Thyroid gland (tissue), 4 donors: Measurements from ENCODE around the gene STAP1. TPM values are rescaled to one million over a fixed set of nuclear protein-coding genes. Genes with fewer than 3 reads are reported as not detected.

Experiments
- DNase-seq, 2 donors: peaks; one replicate each; pipeline ENCODE4 v3.0.0-alpha.2; 2019
- H3K27ac ChIP-seq, 3 donors: fragments of 200-600 bp; sonication (generic); 1 replicate in 2 of 3; 2 replicates in 1 of 3; pipeline ENCODE4 v1.5.1; 2016 to 2019; ENCODE audit warnings: mild to moderate bottlenecking in 1 of 3, moderate library complexity in 1 of 3
- H3K27me3 ChIP-seq: fragments of 200-600 bp; sonication (generic); one replicate; pipeline ENCODE4 v1.5.1; 2019
- H3K36me3 ChIP-seq, 2 donors: fragments of 200-600 bp; sonication (generic); one replicate each; pipeline ENCODE4 v1.5.1; 2016 to 2019
- H3K4me1 ChIP-seq, 2 donors: fragments of 200-600 bp; sonication (generic); one replicate each; pipeline ENCODE4 v1.5.1; 2017 to 2019
- H3K4me3 ChIP-seq, 3 donors: fragments of 200-600 bp; sonication (generic); replicated peaks in 1 of 3; 1 replicate in 2 of 3; 2 replicates in 1 of 3; pipeline ENCODE4 v1.5.1; 2016; ENCODE audit warnings: mild to moderate bottlenecking in 1 of 3
- H3K9me3 ChIP-seq: fragments of 200-600 bp; sonication (generic); one replicate; pipeline ENCODE4 v1.5.1; 2017
- POLR2A ChIP-seq, 2 donors: fragments of 450-650 bp; IDR thresholded peaks; one replicate each; pipeline ENCODE4 v1.6.1; 2017; ENCODE audit warnings: antibody characterized with exemption in 2 of 2, mild to moderate bottlenecking in 2 of 2, moderate library complexity in 1 of 2
- WGBS, 2 donors: methylation state at CpG; one replicate each; pipeline ENCODE4 v1.1.5; 2017; 5-methylcytosine and 5-hydroxymethylcytosine counted together
- intact Hi-C: fragments of 100-400 bp; cut with DNase I; formaldehyde crosslinking; loops from one replicate; pipeline ENCODE4 v1.15.1; 2023
- total RNA-seq, 4 donors: library from RNA; depleted of rRNA; stranded (reverse); fragments of >200 nt; gene quantifications; one replicate each; pipeline ENCODE4 v1.2.3, GENCODE V29; 2016
- TF ChIP-seq, protein P1 (sequence below), 6 experiments: fragments of 200-600 bp in 3 of 6; fragments of 450-650 bp in 3 of 6; sonication (generic) in 3 of 6; IDR thresholded peaks; one replicate each; pipeline ENCODE4 v1.5.1; 2016 to 2019; ENCODE audit warnings: antibody characterized with exemption in 6 of 6, mild to moderate bottlenecking in 2 of 6, inconsistent platforms in 1 of 6, moderate library complexity in 1 of 6

STAP1 gene
- total RNA-seq, 4 donors from 2014 or later = not detected

GRCh38 chr4:67576538-67576937, 18.0 kb downstream of the STAP1 start:
- TF ChIP-seq, protein P1, sequence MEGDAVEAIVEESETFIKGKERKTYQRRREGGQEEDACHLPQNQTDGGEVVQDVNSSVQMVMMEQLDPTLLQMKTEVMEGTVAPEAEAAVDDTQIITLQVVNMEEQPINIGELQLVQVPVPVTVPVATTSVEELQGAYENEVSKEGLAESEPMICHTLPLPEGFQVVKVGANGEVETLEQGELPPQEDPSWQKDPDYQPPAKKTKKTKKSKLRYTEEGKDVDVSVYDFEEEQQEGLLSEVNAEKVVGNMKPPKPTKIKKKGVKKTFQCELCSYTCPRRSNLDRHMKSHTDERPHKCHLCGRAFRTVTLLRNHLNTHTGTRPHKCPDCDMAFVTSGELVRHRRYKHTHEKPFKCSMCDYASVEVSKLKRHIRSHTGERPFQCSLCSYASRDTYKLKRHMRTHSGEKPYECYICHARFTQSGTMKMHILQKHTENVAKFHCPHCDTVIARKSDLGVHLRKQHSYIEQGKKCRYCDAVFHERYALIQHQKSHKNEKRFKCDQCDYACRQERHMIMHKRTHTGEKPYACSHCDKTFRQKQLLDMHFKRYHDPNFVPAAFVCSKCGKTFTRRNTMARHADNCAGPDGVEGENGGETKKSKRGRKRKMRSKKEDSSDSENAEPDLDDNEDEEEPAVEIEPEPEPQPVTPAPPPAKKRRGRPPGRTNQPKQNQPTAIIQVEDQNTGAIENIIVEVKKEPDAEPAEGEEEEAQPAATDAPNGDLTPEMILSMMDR (IDR thresholded peaks at IDR 0.05) = no peak
- no peak for TF ChIP-seq POLR2A (IDR thresholded peaks at IDR 0.05)
- 92 to 100% methylated on average over 1 of the region's 1 CpG for WGBS, 2 donors
- Histone ChIP-seq H3K36me3 (no peaks in the 10 kb centered on the region), H3K4me1 (no peaks in the 10 kb centered on the region), H3K4me3 (no peak overlapping the region), H3K9me3 (no peaks in the 10 kb centered on the region), H3K27me3 (no peaks in the 10 kb centered on the region), H3K27ac (no peak overlapping the region)
- DNase-seq = no peak
- intact Hi-C loops = no loop called here

DNA sequence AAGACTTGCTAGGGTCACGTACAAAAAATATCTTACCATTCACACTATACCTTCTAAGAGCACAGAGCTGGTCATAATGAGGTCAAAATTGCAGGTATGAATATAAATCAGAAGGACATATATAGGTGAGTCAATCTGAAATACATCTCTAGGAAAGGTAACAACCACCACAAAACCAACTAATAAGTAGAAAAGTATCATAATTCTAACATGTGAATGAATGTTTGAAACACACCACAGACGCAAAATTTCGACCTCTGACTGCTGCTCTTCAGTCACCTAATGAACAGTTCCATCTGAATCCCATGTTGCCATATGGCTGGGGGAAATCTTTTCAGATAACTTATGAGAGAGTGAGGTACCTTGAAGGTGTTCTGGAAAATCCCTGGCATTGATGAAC, 22.1 kb downstream of the STAP1 start:
- H3K27ac ChIP-seq = no peak overlapping the region
- WGBS, 2 donors = 72 to 96% methylated on average over 3 of the region's 3 CpGs
- no peaks in the 10 kb centered on the region for H3K36me3 ChIP-seq
- no peaks in the 10 kb centered on the region for H3K4me1 ChIP-seq
- no peak overlapping the region for H3K4me3 ChIP-seq
- H3K9me3 ChIP-seq = no peaks in the 10 kb centered on the region
- intact Hi-C loops = no loop called here
- no peak for DNase-seq
- H3K27me3 ChIP-seq = no peaks in the 10 kb centered on the region
- no peak for TF ChIP-seq POLR2A (IDR thresholded peaks at IDR 0.05)
- TF ChIP-seq, protein P1 (IDR thresholded peaks at IDR 0.05) = no peak

GRCh38 chr4:67581208-67581857, 22.8 kb downstream of the STAP1 start:
- 80 to 82% methylated on average over 8 of the region's 8 CpGs for WGBS, 2 donors
- H3K27me3 ChIP-seq = no peaks in the 10 kb centered on the region
- TF ChIP-seq, protein P1 (IDR thresholded peaks at IDR 0.05) = no peak
- no peak for TF ChIP-seq POLR2A (IDR thresholded peaks at IDR 0.05)
- intact Hi-C loops = no loop called here
- no peaks in the 10 kb centered on the region for H3K36me3 ChIP-seq
- no peak for DNase-seq
- H3K27ac ChIP-seq = no peak overlapping the region
- H3K4me3 ChIP-seq = no peak overlapping the region
- H3K9me3 ChIP-seq = no peaks in the 10 kb centered on the region
- no peaks in the 10 kb centered on the region for H3K4me1 ChIP-seq

DNA sequence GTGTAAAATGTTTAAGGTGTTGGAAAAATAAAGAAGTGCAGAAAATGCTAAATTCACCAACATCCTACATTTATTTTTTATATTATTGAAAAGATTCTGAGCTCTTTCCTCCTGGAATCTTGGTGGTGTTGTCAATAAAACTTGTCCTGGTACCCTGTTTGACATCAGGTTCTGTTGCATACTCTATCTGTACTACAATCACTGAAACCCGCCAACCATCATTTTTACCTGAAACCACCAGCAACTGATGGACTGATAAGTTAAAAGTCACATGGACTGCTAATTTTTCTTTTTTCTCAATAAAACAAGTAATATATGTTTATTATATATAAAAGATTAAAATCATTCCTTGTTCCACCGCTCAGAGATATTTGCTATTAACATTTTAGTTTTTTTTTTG, 23.4 kb downstream of the STAP1 start:
- no peaks in the 10 kb centered on the region for H3K36me3 ChIP-seq
- no peaks in the 10 kb centered on the region for H3K4me1 ChIP-seq
- H3K27ac ChIP-seq = no peak overlapping the region
- no peaks in the 10 kb centered on the region for H3K9me3 ChIP-seq
- no peak overlapping the region for H3K4me3 ChIP-seq
- DNase-seq = no peak
- H3K27me3 ChIP-seq = no peaks in the 10 kb centered on the region
- TF ChIP-seq, protein P1 (IDR thresholded peaks at IDR 0.05) = no peak
- no peak for TF ChIP-seq POLR2A (IDR thresholded peaks at IDR 0.05)
- intact Hi-C loops = no loop called here
- 50 to 71% methylated on average over 2 of the region's 2 CpGs for WGBS, 2 donors

GRCh38 chr4:67584496-67584895, 26.0 kb downstream of the STAP1 start:
- intact Hi-C loops = no loop called here
- no peak overlapping the region for H3K4me3 ChIP-seq
- H3K9me3 ChIP-seq = no peaks in the 10 kb centered on the region
- no peak for DNase-seq
- H3K27me3 ChIP-seq = no peaks in the 10 kb centered on the region
- no peak overlapping the region for H3K27ac ChIP-seq
- TF ChIP-seq, protein P1 (IDR thresholded peaks at IDR 0.05) = no peak
- no peak for TF ChIP-seq POLR2A (IDR thresholded peaks at IDR 0.05)
- no peaks in the 10 kb centered on the region for H3K4me1 ChIP-seq
- no peaks in the 10 kb centered on the region for H3K36me3 ChIP-seq
